Cardiac fibroblast (primary cell): ENCODE data around the gene ENG.
"Not testable (repeated sequence)": the region's sequence is repeated elsewhere in the genome, so short reads cannot be mapped to it uniquely, and the experiment has no call there.

ENCODE experiments used
- DNase-seq, 2 donors: peaks; one replicate each; pipeline versions ENCODE4 v3.0.0 to v3.0.0-alpha.2; 2010; ENCODE audit warnings: low read depth in 2 of 2
- H3K4me3 ChIP-seq, 2 donors: replicated peaks in 1 of 2; 1 replicate in 1 of 2; 2 replicates in 1 of 2; pipeline ENCODE4 v1.5.1; 2011; ENCODE audit warnings: low read depth in 2 of 2, low read length in 2 of 2, mild to moderate bottlenecking in 2 of 2, moderate library complexity in 1 of 2
- CTCF ChIP-seq: IDR thresholded peaks from one replicate; pipeline ENCODE4 v1.5.1; 2011; ENCODE audit warnings: low read depth, mild to moderate bottlenecking, low read length, inconsistent platforms

ENG gene

DNA sequence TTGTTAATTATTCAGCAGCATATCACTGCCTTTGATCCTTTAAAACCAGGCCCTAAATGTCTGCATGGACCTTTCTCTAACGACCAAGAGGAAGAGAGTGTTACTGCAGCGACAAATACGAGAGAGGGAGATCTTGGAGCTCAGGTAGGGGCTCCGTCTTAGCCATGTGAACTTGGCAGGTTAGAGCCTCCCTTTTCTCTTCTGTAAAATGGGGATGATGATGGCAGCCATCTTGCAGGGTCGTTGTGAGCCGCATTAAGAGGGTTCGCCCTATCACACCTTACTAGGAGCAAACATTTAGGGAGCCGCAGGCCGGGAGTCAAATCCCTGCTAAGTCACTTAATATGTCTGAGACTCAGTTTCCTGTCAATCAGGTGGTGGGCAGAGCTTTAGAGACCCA is 1.6 kb downstream of the ENG start:
- H3K4me3 ChIP-seq, result peak overlapping the region; percentile 85 to 86
- no peak for TF ChIP-seq CTCF
- DNase-seq, result no peak

GRCh38 chr9:127850286-127850830 is 4.1 kb downstream of the ENG start:
- TF ChIP-seq CTCF, result no peak
- no peak for DNase-seq
- peak overlapping the region in 1 of 2 donors; percentile 1 for H3K4me3 ChIP-seq

DNA sequence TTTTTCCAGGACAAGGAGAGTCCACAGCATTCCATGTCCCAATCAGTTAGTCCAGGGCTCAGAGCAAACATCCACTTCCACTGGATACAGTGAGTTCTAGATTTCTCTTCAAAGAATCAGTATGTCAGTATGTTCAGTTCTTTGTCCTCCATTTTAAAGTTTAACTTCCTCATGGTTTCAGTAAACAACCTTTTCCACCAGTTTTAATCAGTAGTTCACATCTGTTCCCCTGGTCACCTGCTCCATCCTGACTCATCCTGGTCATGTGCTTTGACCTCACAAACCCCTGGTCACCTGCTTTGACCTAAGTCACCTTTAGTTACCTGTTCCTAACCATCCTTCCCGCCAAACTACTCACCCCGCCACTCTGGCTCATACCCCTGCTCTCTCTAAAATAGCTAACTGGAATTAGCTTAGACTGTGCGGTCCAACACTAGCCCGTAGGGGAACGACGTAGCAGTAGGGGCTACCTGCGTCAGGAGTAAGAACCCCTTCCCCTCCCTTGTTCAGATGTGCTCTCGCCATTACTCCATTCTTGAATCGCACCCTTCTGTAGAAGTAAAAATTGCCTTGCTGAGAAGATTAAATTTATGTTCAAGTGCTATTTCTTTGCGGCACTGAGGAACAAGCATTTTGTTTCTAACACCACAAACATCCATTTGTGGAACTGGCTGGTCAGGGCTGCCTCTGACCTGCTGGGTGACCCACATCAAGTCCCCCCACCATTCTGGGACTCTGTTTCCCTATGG is 5.5 kb downstream of the ENG start:
- no peak overlapping the region for H3K4me3 ChIP-seq
- no peak for DNase-seq
- no peak for TF ChIP-seq CTCF

GRCh38 chr9:127847833-127848755 is 6.4 kb downstream of the ENG start:
- no peak for TF ChIP-seq CTCF
- H3K4me3 ChIP-seq, result no peak overlapping the region
- no peak for DNase-seq

DNA sequence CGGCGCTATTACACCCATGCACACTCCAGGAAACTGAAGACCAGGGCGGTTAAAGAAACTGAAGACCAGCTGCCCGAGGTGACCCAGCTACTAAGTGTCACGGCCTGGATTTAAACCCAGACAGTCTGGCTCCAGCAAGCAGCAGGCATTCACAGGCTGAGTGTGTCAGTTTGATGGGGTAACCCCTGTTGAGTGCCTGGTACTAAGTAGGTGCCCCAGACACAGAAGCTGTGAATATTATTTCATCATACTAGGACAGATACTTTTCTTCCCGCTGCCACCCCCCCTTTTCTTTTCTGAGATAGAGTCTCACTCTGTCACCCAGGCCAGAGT is 7.3 kb downstream of the ENG start:
- peak in 1 of 2 donors; percentile 54 for DNase-seq
- no peak for TF ChIP-seq CTCF
- H3K4me3 ChIP-seq, result no peak overlapping the region

DNA sequence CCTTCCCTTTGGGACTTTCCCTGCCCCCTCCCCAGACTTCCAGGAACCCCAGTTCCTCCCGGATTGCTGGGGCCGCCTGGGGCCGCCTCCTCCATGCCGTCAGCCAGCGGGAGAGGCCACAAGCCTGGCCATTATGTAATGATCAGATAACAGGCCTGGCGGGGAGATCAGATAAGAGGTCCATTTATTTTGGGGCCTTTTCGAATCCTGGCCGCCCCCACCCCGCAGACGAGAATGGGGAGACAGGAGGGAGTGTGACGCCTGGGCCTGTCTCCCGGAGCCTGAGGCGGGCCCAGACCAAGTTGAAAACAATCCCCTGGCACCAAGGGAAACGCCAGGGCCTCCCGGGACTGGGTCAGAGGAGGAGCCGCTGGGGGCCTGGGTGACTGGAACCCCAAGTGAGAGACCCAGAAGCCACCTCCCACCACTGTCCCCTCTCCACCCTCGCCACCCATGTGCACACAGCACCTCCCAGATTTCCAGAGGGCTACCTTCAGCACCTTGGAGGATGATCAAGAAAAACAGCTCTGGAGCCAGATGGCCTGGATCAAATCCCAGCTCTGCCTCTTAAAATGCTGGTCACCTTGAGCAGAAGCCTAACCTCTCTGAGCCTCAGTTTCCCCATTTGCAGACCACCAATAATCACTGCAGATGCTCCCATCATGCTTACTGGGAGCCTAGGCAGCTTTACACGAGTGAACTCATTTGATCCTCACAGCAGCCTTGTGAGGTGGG is 7.8 kb downstream of the ENG start:
- DNase-seq, result peak in 1 of 2 donors; percentile 45
- H3K4me3 ChIP-seq, result no peak overlapping the region
- TF ChIP-seq CTCF, result no peak

DNA sequence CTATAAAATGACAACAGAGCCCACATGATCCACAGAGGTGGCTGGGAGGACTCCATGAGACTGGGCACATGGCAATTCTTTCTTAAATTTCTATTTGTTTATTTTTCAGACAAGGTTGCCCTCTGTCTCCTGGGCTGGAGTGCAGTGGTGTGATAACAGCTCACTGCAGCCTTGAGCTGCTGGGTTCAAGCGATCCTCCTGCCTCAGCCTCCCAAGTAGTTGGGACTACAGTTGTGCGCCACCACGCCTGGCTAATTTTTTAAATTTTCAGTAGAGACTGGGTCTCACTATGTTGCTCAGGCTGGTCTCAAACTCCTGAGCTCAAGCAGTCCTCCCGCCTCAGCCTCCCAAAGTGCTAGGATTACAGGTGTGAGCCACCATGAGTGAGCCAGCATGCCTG is 8.8 kb downstream of the ENG start:
- not testable (repeated sequence) for DNase-seq, H3K4me3 ChIP-seq
